Measurements from ENCODE around the gene KLHL26.

The KLHL26 gene

GRCh38 chr19:18603958-18604819 lies 32.6 kb upstream of the KLHL26 start:
- Histone ChIP-seq H3K9ac (ENCODE audit: low read length) (no peak overlapping the region), H3K4me3 (ENCODE audit: low read depth in 1 of 2, low read length in 2 of 2) (no peak overlapping the region), H3K4me1 (ENCODE audit: insufficient read depth, low read length) (no peaks in the 10 kb centered on the region), H3K36me3 (ENCODE audit: insufficient read depth, low read length) (no peaks in the 10 kb centered on the region), H3K9me3 (ENCODE audit: low read length) (no peaks in the 10 kb centered on the region), H3K27ac (ENCODE audit: low read depth, low read length) (no peak overlapping the region), H3K27me3 (ENCODE audit: control insufficient read depth in 1 of 2, insufficient read depth in 2 of 2, low read length in 2 of 2) (peaks cover 36 to 78% of the 10 kb centered on the region in 2 donors)

- H3K9me3 ChIP-seq (ENCODE audit: low read length), result no peaks in the 10 kb centered on the region
- no peak overlapping the region for H3K9ac ChIP-seq (ENCODE audit: low read length)
- no peaks in the 10 kb centered on the region for H3K36me3 ChIP-seq (ENCODE audit: insufficient read depth, low read length)
- no peak overlapping the region for H3K27ac ChIP-seq (ENCODE audit: low read depth, low read length)
- H3K4me3 ChIP-seq (ENCODE audit: low read depth in 1 of 2, low read length in 2 of 2), result no peak overlapping the region
- H3K27me3 ChIP-seq (ENCODE audit: control insufficient read depth in 1 of 2, insufficient read depth in 2 of 2, low read length in 2 of 2), result peaks cover 42 to 78% of the 10 kb centered on the region in 2 donors
- H3K4me1 ChIP-seq (ENCODE audit: insufficient read depth, low read length), result no peaks in the 10 kb centered on the region
These were observed 32.0 kb upstream of the KLHL26 start for GRCh38 chr19:18604820-18605159.

GRCh38 chr19:18605196-18605545 lies 31.7 kb upstream of the KLHL26 start:
- Histone ChIP-seq H3K27me3 (ENCODE audit: control insufficient read depth in 1 of 2, insufficient read depth in 2 of 2, low read length in 2 of 2) (peaks cover 45 to 78% of the 10 kb centered on the region in 2 donors), H3K27ac (ENCODE audit: low read depth, low read length) (no peak overlapping the region), H3K4me3 (ENCODE audit: low read depth in 1 of 2, low read length in 2 of 2) (no peak overlapping the region)

GRCh38 chr19:18605546-18606280 lies 31.1 kb upstream of the KLHL26 start:
- no peaks in the 10 kb centered on the region for H3K36me3 ChIP-seq (ENCODE audit: insufficient read depth, low read length)
- H3K4me3 ChIP-seq (ENCODE audit: low read depth in 1 of 2, low read length in 2 of 2), result no peak overlapping the region
- no peaks in the 10 kb centered on the region for H3K9me3 ChIP-seq (ENCODE audit: low read length)
- H3K9ac ChIP-seq (ENCODE audit: low read length), result no peak overlapping the region
- H3K4me1 ChIP-seq (ENCODE audit: insufficient read depth, low read length), result no peaks in the 10 kb centered on the region
- no peak overlapping the region for H3K27ac ChIP-seq (ENCODE audit: low read depth, low read length)
- H3K27me3 ChIP-seq (ENCODE audit: control insufficient read depth in 1 of 2, insufficient read depth in 2 of 2, low read length in 2 of 2), result peaks cover 49 to 80% of the 10 kb centered on the region in 2 donors

More at GRCh38 chr19:18605196-18605545, 31.7 kb upstream of the KLHL26 start:
- Histone ChIP-seq H3K36me3 (ENCODE audit: insufficient read depth, low read length) (no peaks in the 10 kb centered on the region), H3K4me1 (ENCODE audit: insufficient read depth, low read length) (no peaks in the 10 kb centered on the region), H3K9me3 (ENCODE audit: low read length) (no peaks in the 10 kb centered on the region), H3K9ac (ENCODE audit: low read length) (no peak overlapping the region)

- Histone ChIP-seq H3K36me3 (ENCODE audit: insufficient read depth, low read length) (no peaks in the 10 kb centered on the region), H3K9ac (ENCODE audit: low read length) (no peak within 1 kb of the TSS), H3K4me3 (ENCODE audit: low read depth in 1 of 2, low read length in 2 of 2) (no peak within 1 kb of the TSS), H3K27ac (ENCODE audit: low read depth, low read length) (no peak within 1 kb of the TSS), H3K4me1 (ENCODE audit: insufficient read depth, low read length) (no peaks in the 10 kb centered on the region), H3K9me3 (ENCODE audit: low read length) (no peaks in the 10 kb centered on the region), H3K27me3 (ENCODE audit: control insufficient read depth in 1 of 2, insufficient read depth in 2 of 2, low read length in 2 of 2) (peaks cover 55 to 89% of the 10 kb centered on the region in 2 donors)
These were observed 30.3 kb upstream of the KLHL26 start, which contains the start of gene CRLF1 for GRCh38 chr19:18606281-18607225. Gene CRLF1 (minus strand): TSS chr19:18606799. CDS start chr19:18606656, 143 bp downstream.

- Histone ChIP-seq H3K9me3 (ENCODE audit: low read length) (no peaks in the 10 kb centered on the region), H3K36me3 (ENCODE audit: insufficient read depth, low read length) (no peaks in the 10 kb centered on the region), H3K27me3 (ENCODE audit: control insufficient read depth in 1 of 2, insufficient read depth in 2 of 2, low read length in 2 of 2) (peaks cover 63 to 91% of the 10 kb centered on the region in 2 donors), H3K4me3 (ENCODE audit: low read depth in 1 of 2, low read length in 2 of 2) (no peak overlapping the region), H3K27ac (ENCODE audit: low read depth, low read length) (no peak overlapping the region), H3K9ac (ENCODE audit: low read length) (no peak overlapping the region), H3K4me1 (ENCODE audit: insufficient read depth, low read length) (peaks cover 8% of the 10 kb centered on the region)
These were observed 29.4 kb upstream of the KLHL26 start for GRCh38 chr19:18607226-18608101.

GRCh38 chr19:18608102-18608804 lies 28.6 kb upstream of the KLHL26 start:
- no peak overlapping the region for H3K9ac ChIP-seq (ENCODE audit: low read length)
- no peak overlapping the region for H3K4me3 ChIP-seq (ENCODE audit: low read depth in 1 of 2, low read length in 2 of 2)
- peaks cover 68 to 94% of the 10 kb centered on the region in 2 donors for H3K27me3 ChIP-seq (ENCODE audit: control insufficient read depth in 1 of 2, insufficient read depth in 2 of 2, low read length in 2 of 2)
- no peak overlapping the region for H3K27ac ChIP-seq (ENCODE audit: low read depth, low read length)
- no peaks in the 10 kb centered on the region for H3K36me3 ChIP-seq (ENCODE audit: insufficient read depth, low read length)
- peaks cover 16% of the 10 kb centered on the region for H3K4me1 ChIP-seq (ENCODE audit: insufficient read depth, low read length)
- no peaks in the 10 kb centered on the region for H3K9me3 ChIP-seq (ENCODE audit: low read length)

- Histone ChIP-seq H3K4me1 (ENCODE audit: insufficient read depth, low read length) (peaks cover 16% of the 10 kb centered on the region), H3K36me3 (ENCODE audit: insufficient read depth, low read length) (no peaks in the 10 kb centered on the region), H3K9me3 (ENCODE audit: low read length) (no peaks in the 10 kb centered on the region), H3K4me3 (ENCODE audit: low read depth in 1 of 2, low read length in 2 of 2) (no peak overlapping the region), H3K9ac (ENCODE audit: low read length) (no peak overlapping the region), H3K27me3 (ENCODE audit: control insufficient read depth in 1 of 2, insufficient read depth in 2 of 2, low read length in 2 of 2) (peaks cover 72 to 94% of the 10 kb centered on the region in 2 donors), H3K27ac (ENCODE audit: low read depth, low read length) (no peak overlapping the region)
These were observed 27.8 kb upstream of the KLHL26 start for GRCh38 chr19:18608805-18609716.

- H3K27me3 ChIP-seq (ENCODE audit: control insufficient read depth in 1 of 2, insufficient read depth in 2 of 2, low read length in 2 of 2), result peaks cover 70 to 94% of the 10 kb centered on the region in 2 donors
- H3K9me3 ChIP-seq (ENCODE audit: low read length), result no peaks in the 10 kb centered on the region
- no peak overlapping the region for H3K9ac ChIP-seq (ENCODE audit: low read length)
- peaks cover 16% of the 10 kb centered on the region for H3K4me1 ChIP-seq (ENCODE audit: insufficient read depth, low read length)
- no peaks in the 10 kb centered on the region for H3K36me3 ChIP-seq (ENCODE audit: insufficient read depth, low read length)
- H3K27ac ChIP-seq (ENCODE audit: low read depth, low read length), result no peak overlapping the region
- H3K4me3 ChIP-seq (ENCODE audit: low read depth in 1 of 2, low read length in 2 of 2), result no peak overlapping the region
These were observed 27.1 kb upstream of the KLHL26 start for GRCh38 chr19:18609717-18610051.
